HG03025 (cell line): ENCODE measurements around the gene FBLN2.

Experiments used
- ATAC-seq: cut with Tn5 transposase; IDR thresholded peaks from one replicate; pipeline ENCODE4 v1.9.1; 2021; ENCODE audit warnings: mild to moderate bottlenecking, moderate library complexity; ENCODE audit not compliant: unreplicated experiment, low FRiP score

FBLN2 gene

GRCh38 chr3:13575459-13576061, 26.6 kb downstream of the FBLN2 start:
- no peak for ATAC-seq

GRCh38 chr3:13577181-13578121, 28.5 kb downstream of the FBLN2 start:
- ATAC-seq = no peak

- ATAC-seq = no peak
Measured at GRCh38 chr3:13578251-13578650, 29.3 kb downstream of the FBLN2 start.

- ATAC-seq = no peak
Measured at GRCh38 chr3:13579063-13579462, 30.1 kb downstream of the FBLN2 start.

- no peak for ATAC-seq
Measured at GRCh38 chr3:13580256-13581023, 31.5 kb downstream of the FBLN2 start.

GRCh38 chr3:13581485-13582365, 32.8 kb downstream of the FBLN2 start:
- ATAC-seq = no peak

GRCh38 chr3:13582366-13583250, 33.7 kb downstream of the FBLN2 start:
- no peak for ATAC-seq

- ATAC-seq = no peak
Measured at GRCh38 chr3:13583251-13584180, 34.6 kb downstream of the FBLN2 start.

- no peak for ATAC-seq
Measured at GRCh38 chr3:13584427-13584891, 35.5 kb downstream of the FBLN2 start.

GRCh38 chr3:13584901-13585300, 36.0 kb downstream of the FBLN2 start:
- no peak for ATAC-seq

GRCh38 chr3:13587442-13587841, 38.5 kb downstream of the FBLN2 start:
- ATAC-seq = no peak

GRCh38 chr3:13588221-13588701, 39.3 kb downstream of the FBLN2 start:
- ATAC-seq = no peak

- no peak for ATAC-seq
Measured at GRCh38 chr3:13588993-13589392, 40.1 kb downstream of the FBLN2 start.

GRCh38 chr3:13590841-13591520, 42.1 kb downstream of the FBLN2 start:
- no peak for ATAC-seq

- no peak for ATAC-seq
Measured at GRCh38 chr3:13593615-13594014, 44.7 kb downstream of the FBLN2 start.

GRCh38 chr3:13594146-13594545, 45.2 kb downstream of the FBLN2 start:
- ATAC-seq = no peak

GRCh38 chr3:13594991-13595421, 46.1 kb downstream of the FBLN2 start:
- no peak for ATAC-seq
